Subcutaneous adipose tissue (tissue), 4 donors: Measurements from ENCODE around the gene TBL3. TPM values are rescaled to one million over a fixed set of nuclear protein-coding genes. Genes with fewer than 3 reads are reported as not detected.

Experiments
- small RNA-seq: library from RNA; depleted of rRNA; stranded (forward); fragments of <200 nt; gene quantifications from one replicate; pipeline ENCODE3, GENCODE V24; 2016
- total RNA-seq, 4 donors: library from RNA; depleted of rRNA; stranded (reverse); fragments of >200 nt; gene quantifications; one replicate each; pipeline ENCODE4 v1.1.0, GENCODE V29; 2016

Gene TBL3
- total RNA-seq, 4 donors from 2014 or later: 20.9 to 30.6 (median 26.6) TPM

Small RNA genes lying within 50 kb of the gene (small RNA-seq; reads per million reads assigned to genes)
- gene AC005363.2: not detected
- gene RN7SL219P: not detected
- gene SNORA10: not detected
- not detected for gene SNORA64

Other genes with a start within 250 kb of the TBL3 start
- gene NME3, start 200.5 kb upstream of the TBL3 start, total RNA-seq: 100 to 1,000 TPM in 1 of 4 donors, 10 to 100 TPM in 3; 34.1 to 102 (median 62.8) TPM
- 10 to 100 TPM in 1 of 4 donors, 1 to 10 TPM in 3; 2.3 to 13.8 (median 5.2) TPM for gene EME2, start 199.2 kb upstream of the TBL3 start, total RNA-seq
- gene MRPS34, start 198.9 kb upstream of the TBL3 start, total RNA-seq: 10 to 100 TPM; 34.1 to 62.4 (median 57.2) TPM
- 100 to 1,000 TPM in 1 of 4 donors, 10 to 100 TPM in 3; 14.7 to 102 (median 64.5) TPM for gene SPSB3, start 189.5 kb upstream of the TBL3 start, total RNA-seq
- 10 to 100 TPM; 17.0 to 77.2 (median 49.7) TPM for gene NUBP2, start 189.1 kb upstream of the TBL3 start, total RNA-seq
- under 1 TPM in 1 of 4 donors, not detected in 3; 0.66 TPM for gene IGFALS, start 178.3 kb upstream of the TBL3 start, total RNA-seq
- 100 to 1,000 TPM in 2 of 4 donors, 10 to 100 TPM in 2; 50.4 to 121 (median 108) TPM for gene HAGH, start 145.2 kb upstream of the TBL3 start, total RNA-seq
- gene FAHD1, start 144.8 kb upstream of the TBL3 start, total RNA-seq: 10 to 100 TPM; 25.4 to 42.0 (median 30.8) TPM
- gene MEIOB, start 99.9 kb upstream of the TBL3 start, total RNA-seq: not detected
- gene HS3ST6, start 53.6 kb upstream of the TBL3 start, total RNA-seq: not detected
- gene MSRB1, start 28.9 kb upstream of the TBL3 start, total RNA-seq: 10 to 100 TPM; 11.2 to 30.0 (median 18.1) TPM
- not detected for gene RPL3L, start 17.4 kb upstream of the TBL3 start, total RNA-seq
- 100 to 1,000 TPM; 120 to 198 (median 186) TPM for gene NDUFB10, start 12.5 kb upstream of the TBL3 start, total RNA-seq
- gene RPS2, start 7.2 kb upstream of the TBL3 start, total RNA-seq: 1,000 to 10,000 TPM; 1,492 to 1,850 (median 1,797) TPM
- gene RNF151, start 5.2 kb upstream of the TBL3 start, total RNA-seq: not detected
- gene NOXO1, start 9.4 kb downstream of the TBL3 start, total RNA-seq: not detected
- gene GFER, start 12.1 kb downstream of the TBL3 start, total RNA-seq: 10 to 100 TPM in 3 of 4 donors, 1 to 10 TPM in 1; 9.1 to 17.4 (median 16.1) TPM
- not detected for gene SYNGR3, start 17.9 kb downstream of the TBL3 start, total RNA-seq
- 10 to 100 TPM; 13.9 to 45.0 (median 15.0) TPM for gene ZNF598, start 37.8 kb downstream of the TBL3 start, total RNA-seq
- not detected for gene NPW, start 47.7 kb downstream of the TBL3 start, total RNA-seq
- 100 to 1,000 TPM in 1 of 4 donors, 10 to 100 TPM in 3; 15.1 to 140 (median 48.9) TPM for gene NHERF2, start 54.8 kb downstream of the TBL3 start, total RNA-seq
- 10 to 100 TPM in 2 of 4 donors, 1 to 10 TPM in 2; 6.5 to 21.7 (median 12.0) TPM for gene NTHL1, start 75.8 kb downstream of the TBL3 start, total RNA-seq
- 100 to 1,000 TPM in 1 of 4 donors, 10 to 100 TPM in 3; 31.1 to 110 (median 50.2) TPM for gene TSC2, start 75.9 kb downstream of the TBL3 start, total RNA-seq
- 100 to 1,000 TPM in 2 of 4 donors, 10 to 100 TPM in 2; 40.1 to 318 (median 76.1) TPM for gene PKD1, start 163.8 kb downstream of the TBL3 start, total RNA-seq
- gene RAB26, start 176.6 kb downstream of the TBL3 start, total RNA-seq: 1 to 10 TPM in 1 of 4 donors, not detected in 3; 3.0 TPM
- 10 to 100 TPM; 19.1 to 45.0 (median 31.1) TPM for gene TRAF7, start 183.7 kb downstream of the TBL3 start, total RNA-seq
- not detected for gene CASKIN1, start 224.6 kb downstream of the TBL3 start, total RNA-seq
- 10 to 100 TPM; 29.3 to 58.8 (median 38.0) TPM for gene MLST8, start 233.4 kb downstream of the TBL3 start, total RNA-seq
- gene BRICD5, start 238.8 kb downstream of the TBL3 start, total RNA-seq: 1 to 10 TPM in 3 of 4 donors, under 1 TPM in 1; 0.66 to 6.0 (median 4.1) TPM
- 10 to 100 TPM in 3 of 4 donors, 1 to 10 TPM in 1; 7.7 to 21.1 (median 10.3) TPM for gene PGP, start 242.8 kb downstream of the TBL3 start, total RNA-seq